HCT116 (cell line): ENCODE data around the gene ZSWIM3.

Experiments
- ATF3 ChIP-seq: IDR thresholded peaks from 2 replicates; pipeline ENCODE4 v1.6.1; 2012
- CTCF ChIP-seq, 3 experiments: fragments of 200-600 bp in 1 of 3; sonication (generic) in 1 of 3; IDR thresholded peaks in 2 of 3; conservative IDR thresholded peaks in 1 of 3; 2 replicates each; pipeline ENCODE4 v1.5.1; 2012 to 2017; ENCODE audit warnings: low read depth in 2 of 3, low read length in 2 of 3, antibody characterized with exemption in 1 of 3, borderline replicate concordance in 1 of 3, control low read depth in 1 of 3, mild to moderate bottlenecking in 1 of 3, mixed read lengths in 1 of 3, mixed run types in 1 of 3, moderate library complexity in 1 of 3; ENCODE audit not compliant: insufficient read depth in 1 of 3
- POLR2A ChIP-seq: IDR thresholded peaks from 2 replicates; pipeline ENCODE4 v1.7.0; 2011; ENCODE audit warnings: borderline replicate concordance; ENCODE audit not compliant: insufficient read depth, insufficient read length; ENCODE audit errors: extremely low read depth
- RAD21 ChIP-seq: IDR thresholded peaks from 2 replicates; pipeline ENCODE4 v1.6.1; 2012; ENCODE audit warnings: low read depth, mild to moderate bottlenecking
- ZFX ChIP-seq: fragments of 450-650 bp; IDR thresholded peaks from 2 replicates; pipeline ENCODE4 v1.6.1; 2017

- no peak for TF ChIP-seq CTCF (IDR thresholded peaks at IDR 0.05 in 2 of 3, conservative IDR thresholded peaks at IDR 0.05 in 1 of 3; ENCODE audit: borderline replicate concordance in 1 of 3, insufficient read depth in 1 of 3, low read depth in 2 of 3, low read length in 2 of 3)
- no peak for TF ChIP-seq POLR2A
- no peak for TF ChIP-seq ZFX
- no peak for TF ChIP-seq RAD21
- TF ChIP-seq ATF3 = no peak
These were observed 40.3 kb downstream of the ZSWIM3 start for GRCh38 chr20:45897692-45898091.
